Colonic mucosa (tissue), 4 donors: ENCODE data around the gene MARCHF9. TPM values are rescaled to one million over a fixed set of nuclear protein-coding genes. Genes with fewer than 3 reads are reported as not detected.
A peak's percentile ranks its signal among the peaks of the same experiment; 100 is the strongest.

Experiments
- DNase-seq: peaks from one replicate; pipeline ENCODE4 v3.0.0-alpha.2; 2020
- H3K27ac ChIP-seq: fragments of 200-600 bp; one replicate; pipeline ENCODE4 v1.8.0; 2021
- H3K27me3 ChIP-seq: fragments of 200-600 bp; one replicate; pipeline ENCODE4 v1.8.0; 2021
- H3K36me3 ChIP-seq: fragments of 200-600 bp; one replicate; pipeline ENCODE4 v1.8.0; 2021
- H3K4me1 ChIP-seq: fragments of 200-600 bp; one replicate; pipeline ENCODE4 v1.8.0; 2021; ENCODE audit warnings: mild to moderate bottlenecking
- H3K4me3 ChIP-seq: fragments of 200-600 bp; one replicate; pipeline ENCODE4 v1.8.0; 2021
- H3K9ac ChIP-seq, 2 donors: one replicate each; pipeline ENCODE4 v1.7.0; 2013; ENCODE audit warnings: control low read depth in 2 of 2, low read depth in 2 of 2, low read length in 2 of 2
- H3K9me3 ChIP-seq: fragments of 200-600 bp; one replicate; pipeline ENCODE4 v1.8.0; 2021
- CTCF ChIP-seq: fragments of 200-600 bp; IDR thresholded peaks from one replicate; pipeline ENCODE4 v1.8.0; 2022; ENCODE audit warnings: antibody characterized with exemption, mild to moderate bottlenecking
- intact Hi-C: fragments of 100-400 bp; cut with DNase I; formaldehyde crosslinking; loops from one replicate; pipeline ENCODE4 v1.14.1; 2022
- total RNA-seq, 2 donors: library from RNA; stranded (reverse); fragmentation: NEBNext Ultra II Directional in 1 of 2; extraction: Animal tissue kit (Norgen Biotek cat#: 25700) in 1 of 2; gene quantifications; one replicate each; pipeline ENCODE4 v1.2.1, GENCODE V29; 2021
- donor health status: healthy.
- donor health status: DM: no; HTN: no; CAD: no.
- donor health status: DM: no; HTN: no; CAD: no.

Gene MARCHF9
- total RNA-seq, 2 donors from 2014 or later: 10.6 to 14.3 TPM

GRCh38 chr12:57782243-57782607 lies 27.3 kb downstream of the MARCHF9 start:
- no peak for TF ChIP-seq CTCF
- H3K27me3 ChIP-seq: no peaks in the 10 kb centered on the region
- no peaks in the 10 kb centered on the region for H3K9me3 ChIP-seq
- DNase-seq: no peak
- no peaks in the 10 kb centered on the region for H3K36me3 ChIP-seq
- no peaks in the 10 kb centered on the region for H3K4me1 ChIP-seq
- no peak overlapping the region for H3K4me3 ChIP-seq
- H3K9ac ChIP-seq: no peak overlapping the region
- intact Hi-C loops: loop anchor here (5.0 kb wide), 1 partner anchor 50 kb away; no protein-coding TSS in a partner anchor
- no peak overlapping the region for H3K27ac ChIP-seq

GRCh38 chr12:57782608-57783465 lies 27.9 kb downstream of the MARCHF9 start, which contains the start of gene TSFM:
TSS of gene TSFM (plus strand) at chr12:57782787. CDS start at chr12:57782802, 15 bp downstream.
- H3K36me3 ChIP-seq: no peaks in the 10 kb centered on the region
- H3K27ac ChIP-seq: no peak within 1 kb of the TSS
- H3K4me1 ChIP-seq: no peaks in the 10 kb centered on the region
- peak within 1 kb of the TSS; percentile 83 to 98 for H3K9ac ChIP-seq
- TF ChIP-seq CTCF: peak; percentile 87
- intact Hi-C loops: loop anchor here (5.0 kb wide), 1 partner anchor 49 kb away; no protein-coding TSS in a partner anchor
- no peaks in the 10 kb centered on the region for H3K9me3 ChIP-seq
- no peaks in the 10 kb centered on the region for H3K27me3 ChIP-seq
- DNase-seq: peak; percentile 99
- peak within 1 kb of the TSS; percentile 87 for H3K4me3 ChIP-seq

GRCh38 chr12:57783466-57783801 lies 28.5 kb downstream of the MARCHF9 start:
- intact Hi-C loops: loop anchor here (5.0 kb wide), 1 partner anchor 49 kb away; no protein-coding TSS in a partner anchor
- Histone ChIP-seq H3K9ac (peak overlapping the region; percentile 83 to 98), H3K4me1 (no peaks in the 10 kb centered on the region), H3K27ac (no peak overlapping the region), H3K4me3 (peak overlapping the region; percentile 87), H3K27me3 (no peaks in the 10 kb centered on the region), H3K9me3 (no peaks in the 10 kb centered on the region), H3K36me3 (no peaks in the 10 kb centered on the region)
- TF ChIP-seq CTCF: no peak
- DNase-seq: no peak

GRCh38 chr12:57783861-57784260 lies 29.0 kb downstream of the MARCHF9 start:
- H3K4me1 ChIP-seq: no peaks in the 10 kb centered on the region
- no peaks in the 10 kb centered on the region for H3K27me3 ChIP-seq
- TF ChIP-seq CTCF: no peak
- DNase-seq: no peak
- no peak overlapping the region for H3K27ac ChIP-seq
- intact Hi-C loops: loop anchor here (5.0 kb wide), 1 partner anchor 48 kb away; no protein-coding TSS in a partner anchor
- H3K9me3 ChIP-seq: no peaks in the 10 kb centered on the region
- no peak overlapping the region for H3K9ac ChIP-seq
- no peaks in the 10 kb centered on the region for H3K36me3 ChIP-seq
- H3K4me3 ChIP-seq: no peak overlapping the region

GRCh38 chr12:57793920-57794319 lies 39.0 kb downstream of the MARCHF9 start:
- H3K36me3 ChIP-seq: no peaks in the 10 kb centered on the region

More at GRCh38 chr12:57793920-57794319, 39.0 kb downstream of the MARCHF9 start:
- intact Hi-C loops: no loop called here
- H3K4me1 ChIP-seq: no peaks in the 10 kb centered on the region
- TF ChIP-seq CTCF: no peak
- H3K27me3 ChIP-seq: no peaks in the 10 kb centered on the region
- DNase-seq: no peak
- H3K9ac ChIP-seq: no peak overlapping the region
- no peaks in the 10 kb centered on the region for H3K9me3 ChIP-seq
- no peak overlapping the region for H3K27ac ChIP-seq
- H3K4me3 ChIP-seq: no peak overlapping the region
